Stimulated activated CD4-positive, alpha-beta T cell treated with anti-CD3 and anti-CD28 coated beads, Interleukin-1b, Interleukin-23, amount 100 ng/mL, for 4 hours (primary cell): ENCODE data around the gene PCBD2.

Experiments
- DNase-seq, 2 donors: peaks; one replicate each; pipeline ENCODE4 v3.0.0-alpha.2; 2020; ENCODE audit warnings: low read depth in 2 of 2

Gene PCBD2

DNA sequence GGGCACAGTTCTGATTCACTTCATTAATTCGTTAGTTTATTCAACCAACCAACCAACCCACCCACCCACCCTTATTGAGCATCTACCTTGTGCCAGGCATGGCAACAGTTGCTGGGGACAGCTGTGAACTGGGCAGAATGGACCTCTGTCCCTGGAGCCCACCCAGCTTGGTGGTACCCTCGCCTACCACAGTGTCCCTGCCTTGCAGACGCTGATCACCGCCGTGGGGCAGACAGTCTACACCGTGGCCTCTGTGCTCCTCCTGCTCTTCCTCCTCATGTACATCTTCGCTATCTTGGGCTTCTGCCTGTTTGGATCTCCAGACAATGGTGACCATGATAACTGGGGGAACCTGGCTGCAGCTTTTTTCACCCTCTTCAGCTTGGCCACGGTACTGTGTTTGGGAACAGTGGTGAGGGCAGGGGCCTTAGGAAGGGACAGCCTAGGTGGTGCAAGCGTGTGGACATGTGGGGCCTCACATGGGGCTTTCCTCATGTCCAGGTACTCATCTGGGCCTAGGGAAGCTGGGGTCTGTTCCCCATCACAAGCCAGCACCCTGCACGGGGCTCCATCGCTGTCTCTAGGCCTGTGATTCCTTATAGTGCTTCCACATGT, 102.9 kb downstream of the PCBD2 start:
- DNase-seq: no peak

DNA sequence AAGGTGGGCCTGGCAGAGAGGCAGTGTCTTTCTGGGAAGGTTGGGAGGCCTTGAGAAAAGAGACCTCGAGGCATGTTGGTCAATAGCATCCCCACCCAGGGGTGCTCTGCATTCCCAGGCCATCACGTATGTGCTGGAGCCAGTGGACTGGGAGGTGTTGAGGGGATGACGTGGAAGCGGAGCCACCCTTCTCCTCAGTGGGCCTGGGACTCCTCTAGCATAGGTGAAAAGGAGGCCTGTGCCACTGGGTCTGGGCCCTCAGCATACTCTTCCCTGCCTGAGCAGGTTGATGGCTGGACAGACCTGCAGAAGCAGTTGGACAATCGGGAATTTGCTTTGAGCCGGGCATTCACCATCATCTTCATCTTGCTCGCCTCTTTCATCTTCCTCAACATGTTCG, 103.6 kb downstream of the PCBD2 start:
- DNase-seq: no peak

DNA sequence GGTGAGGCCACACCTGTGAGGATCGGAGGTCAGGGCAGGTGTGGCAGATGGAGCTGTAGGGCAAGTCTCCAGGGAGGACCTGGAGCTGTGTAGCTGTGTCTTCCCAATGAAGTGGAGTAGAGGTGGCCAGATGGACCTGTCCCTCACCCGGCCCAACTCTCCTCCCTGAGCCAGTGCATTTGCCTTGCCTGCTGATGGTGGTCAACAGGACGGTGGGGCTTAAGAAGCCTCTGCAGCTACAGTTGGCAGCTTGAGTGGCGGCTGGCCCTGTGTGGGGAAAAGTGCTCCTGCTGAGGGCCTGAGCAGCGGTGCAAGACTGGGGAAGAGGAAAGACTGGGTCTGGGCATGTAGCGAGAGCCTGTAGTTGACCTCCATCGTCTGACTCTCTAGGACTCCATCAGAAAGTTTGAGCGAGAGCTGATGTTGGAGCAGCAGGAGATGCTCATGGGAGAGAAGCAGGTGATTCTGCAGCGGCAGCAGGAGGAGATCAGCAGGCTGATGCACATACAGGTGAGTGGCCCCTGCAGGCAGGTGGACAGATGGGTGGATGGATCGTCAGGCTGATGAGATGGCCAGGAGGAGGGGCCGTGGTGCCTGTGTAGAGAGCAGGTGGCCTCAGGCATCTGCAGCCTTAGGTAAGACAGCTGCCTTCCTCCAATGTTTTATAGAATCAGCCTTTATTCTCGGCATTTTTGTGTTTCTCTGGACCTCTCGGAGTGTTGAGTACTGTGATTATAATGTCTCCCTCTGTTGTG, 104.2 kb downstream of the PCBD2 start:
- DNase-seq: no peak

DNA sequence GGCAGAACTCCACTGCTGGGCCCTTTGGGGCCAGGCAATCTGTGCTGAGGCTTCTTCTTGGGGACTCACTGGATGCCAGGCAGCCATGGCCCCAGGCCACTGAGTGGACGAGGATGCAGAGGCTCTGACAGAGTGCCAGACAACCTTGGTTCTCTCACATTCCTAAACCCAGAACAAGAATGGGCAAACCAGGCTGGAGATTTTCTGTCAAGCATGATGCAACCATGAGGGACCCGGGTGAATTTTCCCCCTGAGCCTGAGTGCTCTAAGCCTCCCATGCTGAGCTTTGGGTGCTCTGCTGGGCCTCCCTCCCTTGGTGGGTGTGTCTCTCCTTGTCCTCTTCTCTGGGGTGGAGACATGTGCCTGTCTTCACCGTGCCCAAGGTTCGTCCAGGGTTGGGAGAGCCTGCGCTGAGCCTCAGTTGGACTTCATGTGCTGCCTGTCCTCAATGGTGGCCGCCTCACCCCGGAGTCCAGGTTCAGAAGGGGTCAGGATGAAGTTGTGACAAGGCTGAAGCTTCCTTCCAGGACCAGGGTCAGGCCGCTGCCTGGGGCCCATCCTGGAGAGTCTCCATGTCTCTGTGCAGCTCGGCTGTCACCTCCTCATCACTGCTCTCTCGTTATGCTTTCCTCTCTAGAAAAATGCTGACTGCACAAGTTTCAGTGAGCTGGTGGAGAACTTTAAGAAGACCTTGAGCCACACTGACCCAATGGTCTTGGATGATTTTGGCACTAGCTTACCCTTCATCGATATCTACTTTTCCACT, 105.0 kb downstream of the PCBD2 start:
- DNase-seq: no peak

DNA sequence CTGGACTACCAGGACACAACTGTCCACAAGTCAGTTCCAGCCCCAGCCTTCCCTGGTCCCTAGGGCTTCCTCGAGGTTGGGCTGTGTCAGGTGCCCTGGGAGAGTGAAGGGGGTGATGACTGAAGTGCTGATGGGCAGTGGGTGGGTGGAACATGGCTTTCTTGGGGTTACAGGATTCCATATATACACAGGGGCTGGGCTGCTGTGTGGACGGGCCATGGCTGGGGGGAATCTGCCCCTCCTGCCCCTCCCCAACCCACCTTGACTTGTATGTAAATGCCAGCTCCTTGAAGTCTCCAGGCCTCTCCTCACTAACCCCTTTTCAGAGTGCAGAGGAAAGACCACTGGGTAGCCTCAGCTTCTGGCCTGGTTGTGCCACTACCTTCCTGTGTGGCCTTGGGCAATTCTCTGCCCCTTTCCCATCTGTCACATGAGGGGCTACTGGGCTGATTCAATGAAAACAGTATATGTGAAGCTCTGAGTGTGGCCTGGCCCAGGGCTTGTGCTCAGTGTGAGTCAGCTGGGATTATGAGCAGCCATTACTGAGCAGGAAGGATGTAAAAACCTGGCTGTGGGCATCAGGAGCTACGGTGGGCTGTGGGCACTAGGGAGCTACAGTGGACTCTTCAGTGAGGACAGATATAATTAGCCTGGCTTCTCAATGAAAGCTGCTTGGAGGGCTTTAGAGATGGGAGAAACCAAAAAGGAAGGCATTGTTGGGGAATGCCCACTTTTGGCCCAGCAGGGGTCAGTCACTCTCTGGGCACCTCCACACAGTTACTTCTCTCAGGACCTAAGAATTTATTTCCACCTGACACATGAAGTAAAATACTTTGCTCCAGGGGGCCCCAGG, 105.8 kb downstream of the PCBD2 start:
- DNase-seq: no peak

- DNase-seq: no peak
Observed at GRCh38 chr5:135011355-135012032, 106.6 kb downstream of the PCBD2 start.

- DNase-seq: no peak
Observed at GRCh38 chr5:135012033-135012588, 107.2 kb downstream of the PCBD2 start.
